Activated naive CD4-positive, alpha-beta T cell treated with anti-CD3 and anti-CD28 coated beads, Interleukin-2, amount 10 ng/mL, durations not matched to agents 7 days and 5 days (primary cell): Measurements from ENCODE around the gene BCORL1.

Experiments
- CTCF ChIA-PET: fragments of 350-600 bp; sonication (Branson Sonifier 250); formaldehyde crosslinking; loops from one replicate; lab custom pipeline; 2021; ENCODE audit warnings: antibody characterized with exemption; lab: Charles Lee
- DNase-seq: peaks from one replicate; pipeline ENCODE4 v3.0.0-alpha.2; 2020
- H3K27ac Mint-ChIP-seq: one replicate; pipeline ENCODE4 v1.8.0; 2021; ENCODE audit warnings: mild to moderate bottlenecking, moderate library complexity, mixed read lengths
- H3K27me3 Mint-ChIP-seq: one replicate; pipeline ENCODE4 v1.8.0; 2021; ENCODE audit warnings: mild to moderate bottlenecking, mixed read lengths
- H3K36me3 Mint-ChIP-seq: one replicate; pipeline ENCODE4 v1.8.0; 2021; ENCODE audit warnings: mixed read lengths
- H3K4me1 Mint-ChIP-seq: one replicate; pipeline ENCODE4 v1.8.0; 2021; ENCODE audit warnings: mixed read lengths
- H3K4me3 Mint-ChIP-seq: one replicate; pipeline ENCODE4 v1.8.0; 2021; ENCODE audit warnings: mild to moderate bottlenecking, moderate library complexity, mixed read lengths
- H3K9me3 Mint-ChIP-seq: one replicate; pipeline ENCODE4 v1.8.0; 2021; ENCODE audit warnings: mixed read lengths

Gene BCORL1

GRCh38 chrX:130079824-130080406 lies 97.5 kb downstream of the BCORL1 start:
- no peak overlapping the region for H3K27ac Mint-ChIP-seq
- peaks cover 9% of the 10 kb centered on the region for H3K36me3 Mint-ChIP-seq

GRCh38 chrX:130080791-130081367 lies 98.4 kb downstream of the BCORL1 start:
- Mint-ChIP-seq H3K36me3 (peaks cover 10% of the 10 kb centered on the region), H3K4me3 (no peak overlapping the region), H3K27me3 (no peaks in the 10 kb centered on the region), H3K4me1 (peaks cover 60% of the 10 kb centered on the region), H3K27ac (peak overlapping the region; percentile 14), H3K9me3 (no peaks in the 10 kb centered on the region)
- CTCF ChIA-PET = interaction anchor here (1.1 to 4.5 kb wide), 9 partner anchors 17 to 112 kb away, joined by 3 to 68 read pairs (median 5); no protein-coding TSS in a partner anchor
- DNase-seq = no peak

More at GRCh38 chrX:130079824-130080406, 97.5 kb downstream of the BCORL1 start:
- CTCF ChIA-PET = interaction anchor here (0.6 to 4.5 kb wide), 24 partner anchors 9 to 154 kb away, joined by 3 to 68 read pairs (median 4); no protein-coding TSS in a partner anchor
- DNase-seq = peak; percentile 70
- Mint-ChIP-seq H3K9me3 (no peaks in the 10 kb centered on the region), H3K27me3 (no peaks in the 10 kb centered on the region), H3K4me3 (no peak overlapping the region), H3K4me1 (peaks cover 51% of the 10 kb centered on the region)

- no peak for DNase-seq
- CTCF ChIA-PET = interaction anchor here (1.1 to 4.5 kb wide), 5 partner anchors 28 to 111 kb away, joined by 3 to 68 read pairs (median 5); no protein-coding TSS in a partner anchor
- peaks cover 66% of the 10 kb centered on the region for H3K4me1 Mint-ChIP-seq
- H3K9me3 Mint-ChIP-seq = no peaks in the 10 kb centered on the region
- peaks cover 10% of the 10 kb centered on the region for H3K36me3 Mint-ChIP-seq
- no peaks in the 10 kb centered on the region for H3K27me3 Mint-ChIP-seq
- peak overlapping the region; percentile 91 for H3K27ac Mint-ChIP-seq
- peak overlapping the region; percentile 58 for H3K4me3 Mint-ChIP-seq
These were observed 99.1 kb downstream of the BCORL1 start for GRCh38 chrX:130081421-130082045.

- H3K27ac Mint-ChIP-seq = peak overlapping the region; percentile 91
- DNase-seq = peak; percentile 90
- H3K4me1 Mint-ChIP-seq = peaks cover 72% of the 10 kb centered on the region
- peaks cover 10% of the 10 kb centered on the region for H3K36me3 Mint-ChIP-seq
- H3K4me3 Mint-ChIP-seq = peak overlapping the region; percentile 58
- H3K27me3 Mint-ChIP-seq = no peaks in the 10 kb centered on the region
- CTCF ChIA-PET = interaction anchor here (0.8 to 4.5 kb wide), 4 partner anchors 15 to 110 kb away, joined by 3 to 68 read pairs (median 36); no protein-coding TSS in a partner anchor
- no peaks in the 10 kb centered on the region for H3K9me3 Mint-ChIP-seq
These were observed 100.0 kb downstream of the BCORL1 start for GRCh38 chrX:130082244-130083106.

- peak overlapping the region; percentile 81 for H3K4me3 Mint-ChIP-seq
- peak overlapping the region; percentile 92 for H3K27ac Mint-ChIP-seq
- H3K27me3 Mint-ChIP-seq = no peaks in the 10 kb centered on the region
- H3K9me3 Mint-ChIP-seq = no peaks in the 10 kb centered on the region
- CTCF ChIA-PET = interaction anchor here (3.3 to 4.5 kb wide), 2 partner anchors 37 to 38 kb away, joined by 18 to 68 read pairs; no protein-coding TSS in a partner anchor
- no peak for DNase-seq
- peaks cover 14% of the 10 kb centered on the region for H3K36me3 Mint-ChIP-seq
- peaks cover 78% of the 10 kb centered on the region for H3K4me1 Mint-ChIP-seq
These were observed 100.7 kb downstream of the BCORL1 start for GRCh38 chrX:130083107-130083490.

- Mint-ChIP-seq H3K27me3 (no peaks in the 10 kb centered on the region), H3K27ac (peak overlapping the region; percentile 92), H3K9me3 (no peaks in the 10 kb centered on the region), H3K4me1 (peaks cover 84% of the 10 kb centered on the region), H3K36me3 (peaks cover 14% of the 10 kb centered on the region), H3K4me3 (peak overlapping the region; percentile 81)
- peak; percentile 22 for DNase-seq
- CTCF ChIA-PET = interaction anchor here (1.0 to 3.3 kb wide), 2 partner anchors 23 to 37 kb away, joined by 3 to 18 read pairs; no protein-coding TSS in a partner anchor
These were observed 101.4 kb downstream of the BCORL1 start for GRCh38 chrX:130083656-130084382.

- peak; percentile 23 for DNase-seq
- Mint-ChIP-seq H3K27me3 (no peaks in the 10 kb centered on the region), H3K4me1 (peaks cover 86% of the 10 kb centered on the region), H3K27ac (peak overlapping the region; percentile 92), H3K4me3 (peak overlapping the region; percentile 81), H3K9me3 (no peaks in the 10 kb centered on the region), H3K36me3 (peaks cover 13% of the 10 kb centered on the region)
- CTCF ChIA-PET = interaction anchor here (0.6 to 3.3 kb wide), 4 partner anchors 10 to 40 kb away, joined by 3 to 18 read pairs (median 4); no protein-coding TSS in a partner anchor
These were observed 102.3 kb downstream of the BCORL1 start for GRCh38 chrX:130084631-130085237.

- Mint-ChIP-seq H3K27me3 (peaks cover 4% of the 10 kb centered on the region), H3K9me3 (no peaks in the 10 kb centered on the region), H3K27ac (peak overlapping the region; percentile 92), H3K36me3 (peaks cover 14% of the 10 kb centered on the region), H3K4me1 (peaks cover 86% of the 10 kb centered on the region), H3K4me3 (peak overlapping the region; percentile 81)
- CTCF ChIA-PET = interaction anchor here (1.2 to 3.3 kb wide), 2 partner anchors 9 to 35 kb away, joined by 4 to 18 read pairs; no protein-coding TSS in a partner anchor
- DNase-seq = no peak
These were observed 103.4 kb downstream of the BCORL1 start for GRCh38 chrX:130085551-130086446.

GRCh38 chrX:130086447-130087206 lies 104.2 kb downstream of the BCORL1 start:
- no peaks in the 10 kb centered on the region for H3K9me3 Mint-ChIP-seq
- DNase-seq = peak; percentile 83
- peak overlapping the region; percentile 92 for H3K27ac Mint-ChIP-seq
- CTCF ChIA-PET = interaction anchor here (1.8 to 3.3 kb wide), 2 partner anchors 34 to 35 kb away, joined by 8 to 18 read pairs; no protein-coding TSS in a partner anchor
- peaks cover 82% of the 10 kb centered on the region for H3K4me1 Mint-ChIP-seq
- peak overlapping the region; percentile 81 for H3K4me3 Mint-ChIP-seq
- peaks cover 14% of the 10 kb centered on the region for H3K36me3 Mint-ChIP-seq
- peaks cover 4% of the 10 kb centered on the region for H3K27me3 Mint-ChIP-seq

GRCh38 chrX:130090364-130090763 lies 107.9 kb downstream of the BCORL1 start:
- no peaks in the 10 kb centered on the region for H3K9me3 Mint-ChIP-seq
- H3K36me3 Mint-ChIP-seq = peaks cover 19% of the 10 kb centered on the region
- peaks cover 4% of the 10 kb centered on the region for H3K27me3 Mint-ChIP-seq
- CTCF ChIA-PET = interaction anchor here (0.6 kb wide), 1 partner anchor 11 kb away, joined by 3 read pairs; no protein-coding TSS in a partner anchor
- no peak for DNase-seq
- H3K4me1 Mint-ChIP-seq = peaks cover 75% of the 10 kb centered on the region
- peak overlapping the region; percentile 82 for H3K27ac Mint-ChIP-seq
- peak overlapping the region; percentile 16 for H3K4me3 Mint-ChIP-seq

- CTCF ChIA-PET = no interaction called here
- H3K4me3 Mint-ChIP-seq = peak overlapping the region; percentile 83
- H3K4me1 Mint-ChIP-seq = peaks cover 73% of the 10 kb centered on the region
These were observed 109.6 kb downstream of the BCORL1 start for GRCh38 chrX:130091980-130092522.

More at GRCh38 chrX:130091980-130092522, 109.6 kb downstream of the BCORL1 start:
- no peaks in the 10 kb centered on the region for H3K9me3 Mint-ChIP-seq
- peak overlapping the region; percentile 91 for H3K27ac Mint-ChIP-seq
- peaks cover 4% of the 10 kb centered on the region for H3K27me3 Mint-ChIP-seq
- DNase-seq = peak; percentile 94
- H3K36me3 Mint-ChIP-seq = peaks cover 17% of the 10 kb centered on the region
